Left ventricle myocardium superior (tissue), 1 donor: ENCODE results near the gene RPRD2. TPM values are rescaled to one million over a fixed set of nuclear protein-coding genes. Genes with fewer than 3 reads are reported as not detected.
"Not testable (repeated sequence)": the region's sequence is repeated elsewhere in the genome, so short reads cannot be mapped to it uniquely, and the experiment has no call there.

ENCODE experiments used
- ATAC-seq: fragments of 200-7000 bp; cut with Tn5 transposase; one replicate; pipeline ENCODE4 v1.9.1; 2020; ENCODE audit warnings: mild to moderate bottlenecking, moderate library complexity
- DNase-seq: peaks from one replicate; pipeline ENCODE4 v3.0.0-alpha.2; 2020
- intact Hi-C: fragments of 100-400 bp; cut with micrococcal nuclease; formaldehyde crosslinking; loops from one replicate; pipeline ENCODE4 v1.11.0; 2022
- long read RNA-seq: library from polyadenylated mRNA; unstranded; transcript quantifications from one replicate; pipeline ENCODE4 v2.0.0, GENCODE V29; 2021
- total RNA-seq: library from RNA; stranded (reverse); fragmentation: NEBNext Ultra II Directional; extraction: Animal tissue kit (Norgen Biotek cat#: 25700); gene quantifications from one replicate; pipeline ENCODE4 v1.2.1, GENCODE V29; 2021
- donor health status: DM: no; HTN: yes; CAD: no; lungs with severe emphysema.

Gene RPRD2
- total RNA-seq = 24.4 TPM
- long read RNA-seq, partial matches to known transcripts = 0 of 7 reads
- long read RNA-seq, other reads (novel, unspliced or antisense) = 7 of 7 reads

- intact Hi-C loops = loop anchor here (10.0 kb wide), 1 partner anchor 61 kb away; no protein-coding TSS in a partner anchor
- DNase-seq (peak; percentile 99), ATAC-seq (peak; percentile 98)
These were observed at the start of gene RPRD2 for GRCh38 chr1:150363426-150364230. TSS of gene RPRD2 (plus strand) at chr1:150364147. CDS start at chr1:150364715, 568 bp downstream.

- intact Hi-C loops = not testable (repeated sequence)
These were observed 49.3 kb upstream of the RPRD2 start for GRCh38 chr1:150314691-150315090.

GRCh38 chr1:150320667-150320978 lies 43.3 kb upstream of the RPRD2 start:
- no peak for ATAC-seq
- DNase-seq = no peak
- intact Hi-C loops = no loop called here

More at GRCh38 chr1:150314691-150315090, 49.3 kb upstream of the RPRD2 start:
- ATAC-seq, DNase-seq: not testable (repeated sequence)

GRCh38 chr1:150321826-150322166 lies 42.2 kb upstream of the RPRD2 start:
- no peak for DNase-seq
- intact Hi-C loops = no loop called here
- ATAC-seq = no peak

GRCh38 chr1:150322310-150322709 lies 41.6 kb upstream of the RPRD2 start:
- intact Hi-C loops = no loop called here
- DNase-seq = no peak
- no peak for ATAC-seq

GRCh38 chr1:150332651-150333290 lies 31.2 kb upstream of the RPRD2 start:
- intact Hi-C loops = no loop called here
- ATAC-seq = no peak

GRCh38 chr1:150346316-150346715 lies 17.6 kb upstream of the RPRD2 start:
- no peak for DNase-seq
- intact Hi-C loops = no loop called here

More at GRCh38 chr1:150332651-150333290, 31.2 kb upstream of the RPRD2 start:
- no peak for DNase-seq

GRCh38 chr1:150352866-150353265 lies 11.1 kb upstream of the RPRD2 start:
- ATAC-seq (peak; percentile 65), DNase-seq (no peak)
- intact Hi-C loops = no loop called here

More at GRCh38 chr1:150346316-150346715, 17.6 kb upstream of the RPRD2 start:
- ATAC-seq = no peak

GRCh38 chr1:150362721-150363425 lies 1.1 kb upstream of the RPRD2 start:
- DNase-seq (no peak), ATAC-seq (no peak)
- intact Hi-C loops = loop anchor here (10.0 kb wide), 1 partner anchor 62 kb away; no protein-coding TSS in a partner anchor

- DNase-seq (peak; percentile 88), ATAC-seq (peak; percentile 75)
These were observed 470 bp downstream of the RPRD2 start for GRCh38 chr1:150364231-150365003.

GRCh38 chr1:150365941-150366340 lies 2.0 kb downstream of the RPRD2 start:
- ATAC-seq = no peak
- intact Hi-C loops = loop anchor here (10.0 kb wide), 1 partner anchor 59 kb away; no protein-coding TSS in a partner anchor
- no peak for DNase-seq

More at GRCh38 chr1:150364231-150365003, 470 bp downstream of the RPRD2 start:
- intact Hi-C loops = loop anchor here (10.0 kb wide), 1 partner anchor 60 kb away; no protein-coding TSS in a partner anchor

GRCh38 chr1:150366416-150367296 lies 2.7 kb downstream of the RPRD2 start:
- intact Hi-C loops = loop anchor here (10.0 kb wide), 1 partner anchor 58 kb away; no protein-coding TSS in a partner anchor
- ATAC-seq (no peak), DNase-seq (no peak)

- intact Hi-C loops = no loop called here
- ATAC-seq (no peak), DNase-seq (no peak)
These were observed 7.2 kb downstream of the RPRD2 start for GRCh38 chr1:150371110-150371509.

GRCh38 chr1:150372580-150372979 lies 8.6 kb downstream of the RPRD2 start:
- intact Hi-C loops = no loop called here
- ATAC-seq = no peak
- DNase-seq = no peak

GRCh38 chr1:150376110-150376509 lies 12.2 kb downstream of the RPRD2 start:
- DNase-seq (no peak), ATAC-seq (no peak)
- intact Hi-C loops = no loop called here

- intact Hi-C loops = no loop called here
- DNase-seq (no peak), ATAC-seq (no peak)
These were observed 19.8 kb downstream of the RPRD2 start for GRCh38 chr1:150383631-150384324.
